Measurements from ENCODE around the gene SH3RF3.

- TF ChIP-seq ZNF274 (IDR thresholded peaks at IDR 0.05; ENCODE audit: low read depth, low read length) = no peak
- TF ChIP-seq YY1 (IDR thresholded peaks at IDR 0.05; ENCODE audit: insufficient read depth, insufficient read length) = no peak
Measured at GRCh38 chr2:109345653-109346480, 216.9 kb downstream of the SH3RF3 start.

Measured in NT2/D1 (cell line).